HG02885 (cell line): ENCODE data around the gene PNKD.
"Not testable (repeated sequence)": the region's sequence is repeated elsewhere in the genome, so short reads cannot be mapped to it uniquely, and the experiment has no call there.

ENCODE experiments used
- ATAC-seq: cut with Tn5 transposase; IDR thresholded peaks from one replicate; pipeline ENCODE4 v1.9.1; 2021; ENCODE audit warnings: mild to moderate bottlenecking; ENCODE audit not compliant: unreplicated experiment, poor library complexity

The PNKD gene

DNA sequence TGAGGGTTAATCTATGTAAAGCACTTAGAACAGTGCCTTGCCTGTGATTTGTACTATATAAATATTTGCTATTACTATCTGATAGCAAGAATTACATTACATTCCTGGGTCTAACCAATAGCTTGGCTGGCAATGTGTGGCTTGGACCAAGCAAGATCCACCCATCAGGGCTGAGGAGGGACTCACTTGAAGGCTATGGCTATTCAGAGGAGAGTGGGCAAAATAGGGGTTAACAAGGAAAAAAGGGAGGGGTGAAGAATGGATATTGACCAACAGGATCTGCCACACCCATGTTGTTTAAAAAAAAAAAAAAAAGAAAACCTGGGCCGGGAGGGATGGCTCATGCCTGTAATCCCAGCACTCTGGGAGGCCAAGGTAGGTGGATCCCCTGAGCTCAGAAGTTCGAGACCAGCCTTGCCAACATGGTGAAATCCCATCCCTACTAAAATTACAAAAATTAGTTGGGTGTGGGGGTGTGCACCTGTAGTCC, 42.0 kb downstream of the PNKD start:
- no peak for ATAC-seq

DNA sequence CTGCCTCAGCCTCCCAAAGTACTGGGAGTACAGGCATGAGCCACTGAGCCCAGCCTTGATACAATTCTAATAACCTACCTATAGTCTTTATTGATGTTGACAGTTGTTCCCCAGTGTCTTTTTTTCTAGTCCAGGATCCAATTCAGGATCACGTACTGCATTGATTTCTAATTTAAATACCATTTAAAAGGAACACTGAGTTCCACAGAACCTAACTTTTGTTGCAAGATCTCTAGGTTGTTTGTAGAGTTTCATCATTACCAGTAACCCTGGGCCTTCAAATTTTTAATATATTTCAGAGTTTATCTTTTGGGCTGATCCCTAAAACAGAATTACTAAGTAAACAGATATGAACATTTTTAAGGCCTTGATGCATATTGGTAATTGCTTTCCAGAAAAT, 43.0 kb downstream of the PNKD start:
- no peak for ATAC-seq

DNA sequence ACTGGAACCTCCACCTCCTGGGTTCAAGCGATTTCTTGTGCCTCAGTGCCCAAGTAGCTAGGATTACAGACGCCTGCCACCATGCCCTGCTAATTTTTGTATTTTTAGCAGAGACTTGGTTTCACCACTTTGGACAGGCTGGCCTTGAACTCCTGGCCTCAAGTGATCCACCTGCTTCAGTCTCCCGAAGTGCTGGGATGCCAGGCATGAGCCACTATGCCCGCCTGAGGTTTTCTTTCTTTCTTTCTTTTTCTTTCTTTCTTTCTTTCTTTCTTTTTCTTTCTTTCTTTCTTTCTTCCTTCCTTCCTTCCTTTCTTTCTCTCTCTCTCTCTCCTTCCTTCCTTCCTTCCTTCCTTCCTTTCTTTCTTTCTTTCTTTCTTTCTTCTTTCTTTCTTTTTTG, 44.4 kb downstream of the PNKD start:
- ATAC-seq, result not testable (repeated sequence)

DNA sequence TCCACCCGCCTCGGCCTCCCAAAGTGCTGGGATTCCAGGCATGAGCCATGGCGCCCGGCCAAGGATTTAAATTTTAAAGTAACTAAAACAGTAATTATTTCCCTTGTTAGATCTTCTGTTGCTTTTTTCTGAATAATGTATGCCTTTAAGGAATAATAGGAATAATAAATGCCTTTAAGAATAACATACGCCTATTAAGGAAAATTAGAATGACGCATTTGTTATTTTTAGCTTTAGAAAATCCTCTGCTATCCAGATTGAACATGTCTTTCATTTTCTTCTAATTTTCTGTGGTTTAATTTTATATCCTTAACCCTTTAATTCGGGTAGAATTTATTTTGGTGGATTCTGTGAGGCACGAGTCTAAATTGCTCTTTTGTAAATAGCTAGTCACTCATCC, 45.1 kb downstream of the PNKD start:
- ATAC-seq, result no peak

DNA sequence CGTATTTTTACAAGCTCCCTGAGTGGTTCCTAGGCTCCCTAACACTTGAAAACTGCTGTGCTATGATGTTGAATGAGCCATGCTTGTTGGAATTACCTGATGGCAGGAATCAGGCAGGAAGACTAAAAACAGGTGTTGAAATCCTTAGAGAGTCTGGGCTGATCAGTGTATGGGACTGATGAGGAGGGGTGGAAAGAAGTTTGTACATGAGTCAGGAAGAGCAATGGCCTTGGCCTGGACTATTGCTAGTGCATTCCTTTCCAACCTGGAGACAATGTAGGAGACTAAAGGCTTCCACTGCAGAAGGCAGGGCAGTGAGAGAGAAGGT, 46.9 kb downstream of the PNKD start:
- no peak for ATAC-seq

DNA sequence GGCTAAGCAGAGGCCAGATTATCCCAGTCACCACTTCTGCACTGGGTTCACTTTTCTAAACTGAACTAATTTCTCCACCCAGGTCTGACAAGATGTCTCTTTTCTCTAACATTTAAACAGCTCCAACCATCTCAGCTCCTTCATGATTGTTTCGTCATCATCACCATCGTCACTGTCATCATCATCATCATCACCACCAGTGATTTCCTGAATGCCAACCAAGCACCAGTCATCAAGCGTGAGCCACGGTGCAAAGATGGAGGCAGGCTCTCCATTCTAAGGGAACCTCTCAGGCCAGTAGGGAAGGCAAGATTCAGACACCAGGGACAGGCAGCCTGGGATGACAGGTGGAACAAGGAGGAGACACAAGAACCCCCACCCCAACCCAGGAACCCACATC, 47.5 kb downstream of the PNKD start:
- ATAC-seq, result no peak

DNA sequence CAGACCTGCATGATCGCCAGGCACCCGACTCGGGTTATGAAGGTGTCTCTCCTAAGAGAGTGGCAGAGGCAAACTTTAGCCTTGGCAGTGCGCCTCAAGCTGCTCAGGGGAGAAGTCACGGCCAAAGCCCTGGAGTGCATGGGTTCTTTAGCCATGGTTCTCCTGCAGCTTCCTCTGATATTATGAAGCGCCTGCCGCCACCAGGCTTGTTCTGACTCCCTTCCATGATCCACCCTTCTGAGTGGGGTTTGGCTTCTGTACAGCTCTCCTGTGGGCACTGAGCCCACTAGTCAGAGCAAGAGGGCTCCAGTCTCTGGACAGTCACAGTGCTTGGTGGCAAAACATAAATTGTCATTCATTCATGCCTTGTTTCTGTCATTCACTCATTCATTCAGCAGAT, 47.9 kb downstream of the PNKD start:
- no peak for ATAC-seq

DNA sequence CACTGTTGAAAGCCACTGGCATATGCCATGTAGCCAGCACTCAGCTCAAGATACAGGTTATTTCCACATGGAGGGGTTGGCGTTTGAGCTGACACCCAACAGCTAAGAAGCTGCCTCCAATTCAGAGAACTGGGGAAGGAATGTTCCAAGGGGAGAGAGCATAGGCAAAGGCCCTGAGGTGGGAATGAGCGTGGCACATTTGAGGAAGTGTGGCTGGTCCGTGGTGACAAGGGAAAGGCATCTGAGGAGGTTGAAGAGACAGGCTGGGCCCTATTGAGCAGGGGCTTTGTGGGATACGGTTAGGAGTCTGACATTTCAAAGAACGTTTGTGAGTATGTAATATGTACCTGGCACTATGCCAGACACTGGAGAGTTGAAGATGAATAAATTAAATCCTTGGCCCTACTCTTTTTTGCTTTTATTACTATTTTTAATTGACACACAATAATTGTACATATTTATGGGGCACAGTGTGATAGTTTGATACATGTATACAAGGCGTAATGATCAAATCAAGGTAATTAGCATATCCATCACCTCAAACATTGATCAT, 49.6 kb downstream of the PNKD start:
- ATAC-seq, result no peak

DNA sequence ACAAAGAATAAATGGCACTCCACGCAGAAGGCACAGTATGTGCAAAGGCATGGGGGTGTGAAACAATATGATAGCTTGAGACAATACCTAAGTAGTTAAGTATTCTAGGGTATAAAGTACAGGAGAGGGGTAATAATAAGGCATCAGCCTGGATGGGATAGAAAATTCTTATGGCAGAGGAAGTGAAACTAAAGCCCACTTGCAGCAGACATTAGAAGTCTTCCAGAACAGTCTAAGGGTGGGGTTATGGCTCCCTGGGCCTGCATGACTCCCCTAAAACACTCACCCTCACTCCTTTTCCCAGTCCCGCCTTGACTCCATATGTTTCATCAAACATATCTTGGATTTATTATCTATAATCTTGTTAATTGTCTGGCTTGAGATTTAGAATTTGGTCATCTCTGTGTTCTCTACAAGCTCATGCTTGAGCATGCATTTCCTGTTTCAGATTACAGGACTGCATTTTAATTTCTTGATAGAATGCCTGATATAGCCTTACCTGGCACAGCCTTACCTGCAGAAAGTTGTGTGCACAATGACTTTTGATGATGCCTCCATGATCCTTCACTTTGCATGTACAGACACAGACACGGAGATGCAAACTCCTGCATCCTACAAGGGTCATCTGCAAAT, 50.5 kb downstream of the PNKD start:
- no peak for ATAC-seq

DNA sequence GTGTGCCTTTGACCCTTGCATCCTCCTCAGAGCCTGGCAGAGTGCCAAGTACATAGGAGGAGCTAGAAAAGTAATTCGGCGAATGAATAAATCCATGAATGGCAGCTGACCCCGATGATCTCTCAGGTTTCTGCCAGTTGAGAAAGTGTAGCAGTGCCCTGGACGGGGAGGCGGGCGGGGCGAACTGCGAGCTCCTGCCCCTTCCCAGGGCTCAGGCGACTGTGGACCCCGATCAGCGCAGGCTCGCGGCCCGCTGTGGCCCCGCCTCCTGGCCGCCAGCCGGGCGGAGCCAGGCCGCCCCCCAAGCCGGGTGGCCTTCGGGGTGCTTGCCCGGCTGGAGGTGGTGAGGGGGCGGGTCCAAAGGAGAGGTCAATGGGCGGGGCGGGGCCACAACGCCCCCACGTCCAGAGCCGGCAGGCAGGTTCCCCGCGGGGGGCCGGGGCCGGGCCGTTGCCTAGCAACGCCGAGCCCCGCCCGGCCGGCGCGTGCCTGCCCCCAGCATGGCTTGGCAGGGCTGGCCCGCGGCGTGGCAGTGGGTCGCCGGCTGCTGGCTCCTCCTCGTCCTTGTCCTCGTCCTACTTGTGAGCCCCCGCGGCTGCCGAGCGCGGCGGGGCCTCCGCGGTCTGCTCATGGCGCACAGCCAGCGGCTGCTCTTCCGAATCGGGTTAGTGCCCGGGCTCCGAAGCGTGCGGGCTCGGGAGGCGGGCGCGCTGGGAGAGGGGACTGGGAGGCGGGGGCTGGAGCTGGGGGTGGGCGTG, 52.6 kb downstream of the PNKD start:
- ATAC-seq, result peak; percentile 72

DNA sequence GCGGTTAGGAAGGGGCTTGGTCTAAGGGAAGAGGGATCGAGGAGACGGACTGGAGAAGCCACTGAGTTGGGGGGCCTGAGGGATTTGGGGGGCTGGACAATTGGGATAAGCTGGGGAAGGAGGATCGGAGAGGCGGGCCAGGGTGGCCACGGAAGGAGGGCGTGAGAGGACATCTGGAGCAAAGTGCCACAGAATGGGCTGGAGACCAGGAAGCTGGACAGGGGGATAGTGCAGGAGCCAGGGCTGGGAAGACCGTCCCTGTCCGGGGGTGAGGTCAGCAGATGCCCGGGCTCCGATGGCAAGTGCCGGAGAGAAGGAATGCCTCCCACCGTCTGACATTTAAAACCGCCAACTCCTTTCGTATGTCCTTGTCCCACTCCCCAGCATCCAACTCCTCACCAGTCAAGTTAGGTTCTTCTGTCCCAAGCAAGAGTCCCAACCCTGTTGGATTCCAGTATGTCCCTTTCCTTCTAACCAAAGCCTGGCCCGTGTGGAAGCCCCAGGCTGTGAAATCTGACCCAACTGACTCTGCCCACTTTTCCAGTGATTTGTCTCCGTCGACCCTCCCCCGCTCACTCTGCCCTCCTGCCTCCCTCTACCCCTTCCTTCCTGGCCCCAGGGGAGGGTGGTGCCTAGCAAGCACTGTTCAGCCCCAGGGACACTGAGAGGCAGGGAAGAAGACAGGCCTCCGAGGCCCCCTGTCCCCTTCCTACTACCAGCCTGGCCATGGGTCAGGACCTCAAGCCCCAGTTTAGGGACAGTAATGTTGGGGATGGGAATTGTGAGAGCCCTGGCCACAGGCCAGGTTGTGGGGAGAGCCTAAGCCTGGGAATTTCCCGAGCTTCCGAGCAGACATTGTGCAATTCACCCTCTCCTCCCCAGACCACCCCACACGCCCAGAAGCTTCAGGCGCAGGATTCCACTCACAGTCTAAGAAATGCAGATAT, 53.5 kb downstream of the PNKD start:
- ATAC-seq, result no peak

DNA sequence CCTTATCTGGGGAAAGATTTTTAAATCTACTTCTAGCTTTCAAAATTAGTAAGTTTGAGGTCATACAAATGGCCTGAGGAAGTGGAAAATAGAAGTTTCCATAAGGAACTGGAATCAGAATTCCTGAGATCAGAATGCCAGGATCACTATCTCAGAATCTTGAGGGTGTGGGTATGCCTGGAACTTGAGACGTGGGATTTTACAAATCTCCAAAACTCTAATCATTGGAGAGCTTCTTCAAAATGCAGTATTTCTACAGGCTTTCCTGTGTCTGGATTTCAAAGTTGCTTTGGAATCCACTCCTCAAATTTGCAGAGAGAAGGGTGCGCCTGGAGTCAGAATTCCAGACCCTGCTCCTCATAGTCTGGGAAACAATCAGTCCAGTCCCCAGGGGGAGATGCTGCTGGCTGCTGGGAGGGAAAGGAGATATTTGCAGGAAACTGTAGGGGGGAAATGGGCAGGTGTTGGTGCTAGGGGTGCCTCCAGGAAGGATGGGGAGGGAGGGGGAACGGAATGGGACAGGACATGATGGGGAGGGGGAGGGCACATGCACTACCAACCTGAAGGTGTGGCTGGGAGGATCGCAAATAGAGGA, 55.3 kb downstream of the PNKD start:
- no peak for ATAC-seq

DNA sequence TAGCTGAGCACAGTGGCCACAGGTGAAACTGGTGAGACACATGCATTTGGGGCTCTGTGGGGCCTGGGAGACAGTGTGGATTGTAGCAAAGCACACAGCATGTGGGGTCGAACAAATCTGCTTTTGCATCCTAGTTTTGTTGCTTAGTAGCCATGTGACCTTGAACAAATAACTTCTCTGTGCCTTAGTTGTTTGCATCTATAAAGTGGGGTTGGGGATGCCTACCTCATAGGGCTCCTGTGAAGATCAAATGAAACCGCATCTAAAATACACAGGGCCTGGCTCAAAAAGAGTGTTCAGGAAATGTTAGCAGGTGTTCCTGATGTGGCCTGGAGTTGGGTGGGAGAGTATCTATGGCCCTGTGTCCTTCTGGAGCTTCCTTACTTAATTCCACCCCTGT, 56.0 kb downstream of the PNKD start:
- ATAC-seq, result no peak

DNA sequence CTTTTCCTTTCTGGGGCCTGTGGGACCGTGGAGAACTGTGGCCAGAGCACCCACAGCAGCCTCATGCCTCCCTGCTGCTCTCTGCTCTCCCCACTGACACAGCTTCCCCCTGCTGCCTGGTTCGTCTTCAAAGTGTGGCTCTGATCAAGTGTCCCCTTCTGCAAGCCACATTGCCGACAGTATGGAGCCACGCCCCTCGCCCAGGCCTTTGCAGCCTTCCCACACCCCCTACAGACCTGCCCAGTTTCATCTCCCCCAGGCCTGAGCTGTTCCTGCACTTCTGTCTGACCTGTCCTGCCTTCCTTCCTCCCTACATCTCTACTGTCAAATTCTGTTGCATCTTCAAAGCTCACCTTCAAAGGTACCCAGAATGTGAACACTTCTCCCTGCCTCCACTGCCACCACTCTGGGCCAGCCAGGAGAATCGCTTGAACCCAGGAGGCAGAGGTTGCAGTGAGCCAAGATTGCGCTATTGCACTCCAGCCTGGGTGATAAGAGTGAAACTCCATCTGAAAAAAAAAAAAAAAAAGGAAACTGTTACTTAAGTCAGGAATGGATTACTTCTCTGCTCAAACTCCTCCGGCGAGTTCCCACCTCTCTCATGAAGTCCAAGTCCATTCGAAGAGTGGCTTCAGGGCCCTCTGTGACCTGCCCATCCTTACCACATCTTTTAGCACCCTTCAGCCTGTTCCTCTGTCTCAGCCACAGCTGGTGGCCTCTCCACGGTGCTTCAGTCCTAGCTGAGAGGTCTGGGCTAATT, 57.3 kb downstream of the PNKD start:
- ATAC-seq, result no peak

DNA sequence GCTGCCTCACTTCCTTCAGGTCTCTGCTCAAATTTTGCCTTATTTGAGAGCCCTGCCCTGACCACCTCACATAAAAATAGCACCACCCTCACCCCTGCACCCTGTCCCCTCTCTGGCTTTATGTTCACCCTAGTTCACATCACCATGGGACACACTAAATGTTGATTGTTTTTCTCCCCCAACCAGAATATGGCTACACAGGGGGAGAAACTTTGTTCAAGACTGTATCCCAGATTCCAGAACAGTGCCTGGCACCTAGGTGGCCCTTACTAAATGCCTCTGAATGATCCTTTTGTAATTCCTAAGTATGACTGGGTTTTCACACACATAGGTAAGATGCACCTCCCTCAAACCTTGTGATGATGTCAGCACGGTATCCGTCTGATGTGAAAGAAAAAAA, 58.0 kb downstream of the PNKD start:
- no peak for ATAC-seq

DNA sequence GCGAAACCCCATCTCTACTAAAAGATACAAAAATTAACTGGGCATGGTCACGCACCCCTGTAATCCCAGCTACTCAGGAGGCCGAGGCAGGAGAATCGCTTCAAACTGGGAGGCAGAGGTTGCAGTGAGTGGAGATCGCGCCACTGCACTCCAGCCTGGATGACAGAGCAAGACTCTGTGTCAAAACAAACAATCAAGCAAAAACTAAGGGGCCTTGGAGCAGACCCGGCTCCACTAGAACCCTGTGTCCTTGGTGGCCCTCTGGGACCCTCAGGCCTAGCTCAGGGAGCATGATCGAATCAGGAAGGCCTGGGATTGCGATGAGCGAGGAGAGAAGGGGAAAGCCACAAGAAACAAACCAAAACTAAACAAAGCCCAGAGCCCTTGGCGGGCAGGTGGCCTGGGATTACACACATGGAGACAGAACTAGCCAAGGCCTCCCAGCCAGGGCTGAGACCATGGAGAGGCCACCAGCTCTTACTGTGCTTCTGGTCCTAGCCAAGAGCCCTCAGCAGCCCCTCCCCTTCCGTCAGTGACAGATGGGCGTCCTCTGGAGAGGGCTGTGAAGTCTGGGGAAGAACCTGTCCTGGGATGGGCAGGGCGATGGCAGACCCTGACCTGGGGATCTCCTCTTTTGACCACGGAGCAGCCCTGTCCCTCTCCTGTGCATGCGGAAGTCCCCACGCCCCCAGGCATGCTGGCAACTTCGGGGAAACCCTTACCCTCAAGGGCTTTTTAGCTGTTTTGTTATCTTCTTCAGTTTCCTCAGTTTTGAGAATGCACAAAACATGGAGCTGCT, 58.9 kb downstream of the PNKD start:
- ATAC-seq, result peak; percentile 55

DNA sequence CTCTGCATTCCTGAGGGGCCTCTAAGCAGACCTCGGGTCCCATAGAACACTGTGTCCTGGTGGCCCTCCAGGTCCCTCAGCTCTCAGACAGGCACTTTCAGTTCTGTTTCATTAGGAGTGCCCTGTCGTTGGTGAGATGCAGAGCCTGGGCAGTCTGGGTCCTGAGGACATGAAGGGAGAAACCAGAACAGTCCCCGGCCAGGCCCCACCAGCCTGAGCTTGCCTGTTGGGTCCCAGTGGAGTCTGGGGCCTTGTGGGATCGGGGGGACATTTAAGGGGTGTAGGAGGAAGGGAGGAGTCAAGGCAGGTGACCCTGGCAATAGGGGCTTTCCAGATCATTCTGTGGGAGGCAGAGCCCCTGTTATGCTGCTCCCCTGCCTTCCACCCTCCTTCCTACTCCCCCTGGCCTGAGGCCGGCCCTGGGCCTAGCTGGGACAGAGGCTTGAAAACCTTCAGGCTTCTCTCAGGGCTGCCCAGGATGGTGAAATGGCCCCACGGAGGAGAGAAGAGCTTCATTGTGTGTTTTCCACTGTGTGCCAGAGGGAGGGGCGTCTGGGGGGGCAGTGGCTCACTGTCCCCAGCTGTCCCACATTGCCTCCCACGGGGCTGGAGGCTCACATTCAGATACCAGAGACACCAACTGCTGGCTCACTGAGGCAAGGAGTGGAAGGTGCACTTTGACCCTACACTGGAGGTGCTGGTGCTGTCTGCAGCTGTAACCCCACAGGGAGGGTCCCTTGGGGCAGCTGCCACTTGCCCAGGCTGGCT, 59.7 kb downstream of the PNKD start:
- peak; percentile 46 for ATAC-seq

DNA sequence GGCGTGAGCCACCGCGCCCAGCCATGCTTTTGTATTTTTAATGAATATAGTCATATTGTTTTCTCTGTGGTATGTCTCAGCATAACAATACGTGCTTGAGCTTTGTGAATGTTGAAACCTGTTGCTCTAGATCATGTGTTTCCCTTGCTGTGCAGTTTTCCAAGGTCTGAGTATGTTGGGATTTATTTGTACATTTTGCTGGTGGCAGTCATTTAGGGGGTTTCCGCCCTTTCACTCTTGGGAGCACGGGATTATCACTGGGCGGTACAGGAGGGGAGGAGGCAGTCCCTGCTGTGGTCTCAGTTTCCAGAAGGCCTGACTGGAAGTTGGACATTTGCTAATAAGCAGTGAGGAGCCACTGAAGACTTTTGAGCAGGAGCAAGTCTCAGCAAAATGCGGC, 61.4 kb downstream of the PNKD start:
- no peak for ATAC-seq
